IMR-90 (cell line): ENCODE measurements around the gene C14orf180. TPM values are rescaled to one million over a fixed set of nuclear protein-coding genes. Genes with fewer than 3 reads are reported as not detected.

Experiments
- ATAC-seq: fragments of 200-7000 bp; cut with Tn5 transposase; 2 replicates; pipeline ENCODE4 v1.9.1; 2020; ENCODE audit warnings: low read depth, mild to moderate bottlenecking, moderate library complexity
- BruUV-seq: library from RNA; stranded (reverse); fragments of 400-500 nt; replicated peaks from 2 replicates; lab custom pipeline; 2021; lab: Mats Ljungman, UMichigan
- CTCF ChIA-PET: fragments of 300-600 bp; formaldehyde crosslinking; extraction: SDS; loops from one replicate; lab custom pipeline; 2021; ENCODE audit warnings: antibody characterized with exemption; lab: Yijun Ruan, JAX
- POLR2A ChIA-PET: fragments of 300-600 bp; sonication (Branson Sonifier 250); formaldehyde crosslinking; loops from one replicate; lab custom pipeline; 2022; ENCODE audit warnings: antibody characterized with exemption; ENCODE audit not compliant: unreplicated experiment; lab: Charles Lee
- DNase-seq: peaks from one replicate; pipeline ENCODE4 v3.0.0; 2013
- H2AFZ ChIP-seq: replicated peaks from 2 replicates; pipeline ENCODE3; 2013; ENCODE audit warnings: low read length, mild to moderate bottlenecking; ENCODE audit not compliant: poor library complexity
- H2AK5ac ChIP-seq: 2 replicates; pipeline ENCODE4 v1.6.1; 2013; ENCODE audit warnings: low read depth, low read length, inconsistent platforms
- H2AK9ac ChIP-seq: replicated peaks from 2 replicates; pipeline ENCODE3; 2013; ENCODE audit warnings: mild to moderate bottlenecking, low read depth, low read length, moderate library complexity; ENCODE audit not compliant: poor library complexity
- H2BK120ac ChIP-seq: 2 replicates; pipeline ENCODE4 v1.6.1; 2013; ENCODE audit warnings: low read depth, low read length, inconsistent platforms
- H2BK15ac ChIP-seq: 3 replicates; pipeline ENCODE4 v1.6.1; 2013; ENCODE audit warnings: low read depth, low read length, inconsistent platforms
- H2BK20ac ChIP-seq: 2 replicates; pipeline ENCODE4 v1.6.1; 2013; ENCODE audit warnings: low read depth, mild to moderate bottlenecking, inconsistent platforms, low read length, moderate library complexity
- H2BK5ac ChIP-seq: 2 replicates; pipeline ENCODE4 v1.6.1; 2013; ENCODE audit warnings: mild to moderate bottlenecking, low read depth, low read length, inconsistent platforms; ENCODE audit not compliant: poor library complexity, severe bottlenecking
- H3K14ac ChIP-seq: replicated peaks from 2 replicates; pipeline ENCODE4 v1.6.1; 2013; ENCODE audit warnings: low read depth, low read length, inconsistent platforms
- H3K18ac ChIP-seq: 2 replicates; pipeline ENCODE4 v1.6.1; 2013; ENCODE audit warnings: low read depth, low read length, control low read depth
- H3K23ac ChIP-seq: 2 replicates; pipeline ENCODE4 v1.6.1; 2013; ENCODE audit warnings: low read depth, low read length, inconsistent platforms
- H3K27ac ChIP-seq: 2 replicates; pipeline ENCODE4 v1.5.1; 2013; ENCODE audit warnings: mild to moderate bottlenecking, control low read depth, low read length; ENCODE audit not compliant: insufficient read depth
- H3K27me3 ChIP-seq: 2 replicates; pipeline ENCODE4 v1.6.1; 2013; ENCODE audit warnings: low read length; ENCODE audit not compliant: control insufficient read depth, insufficient read depth
- H3K36me3 ChIP-seq: 2 replicates; pipeline ENCODE4 v1.6.1; 2013; ENCODE audit warnings: low read length, mixed read lengths; ENCODE audit not compliant: control insufficient read depth, insufficient read depth
- H3K4ac ChIP-seq: 2 replicates; pipeline ENCODE4 v1.6.1; 2013; ENCODE audit warnings: low read depth, low read length, inconsistent platforms
- H3K4me1 ChIP-seq: 2 replicates; pipeline ENCODE4 v1.6.1; 2013; ENCODE audit warnings: low read length, mixed read lengths; ENCODE audit not compliant: control insufficient read depth, insufficient read depth
- H3K4me2 ChIP-seq: 2 replicates; pipeline ENCODE4 v1.6.1; 2013; ENCODE audit warnings: low read depth, mild to moderate bottlenecking, control low read depth, low read length, moderate library complexity
- H3K4me3 ChIP-seq: 2 replicates; pipeline ENCODE4 v1.5.1; 2013; ENCODE audit warnings: low read depth, mild to moderate bottlenecking, control low read depth, low read length, moderate library complexity; ENCODE audit not compliant: insufficient read depth
- H3K56ac ChIP-seq: 2 replicates; pipeline ENCODE4 v1.6.1; 2013; ENCODE audit warnings: low read length, inconsistent platforms; ENCODE audit not compliant: insufficient read depth; ENCODE audit errors: extremely low read depth
- H3K79me1 ChIP-seq, 2 experiments: 2 replicates each; pipeline ENCODE4 v1.6.1; 2013; ENCODE audit warnings: low read length in 2 of 2, inconsistent platforms in 1 of 2, low read depth in 1 of 2
- H3K9ac ChIP-seq: 2 replicates; pipeline ENCODE4 v1.6.1; 2013; ENCODE audit warnings: low read depth, low read length, control low read depth
- H3K9me1 ChIP-seq: 2 replicates; pipeline ENCODE4 v1.6.1; 2013; ENCODE audit warnings: low read length, inconsistent platforms; ENCODE audit not compliant: insufficient read depth
- H3K9me3 ChIP-seq: 2 replicates; pipeline ENCODE4 v1.6.1; 2013; ENCODE audit warnings: low read length; ENCODE audit not compliant: control insufficient read depth, insufficient read depth
- H4K20me1 ChIP-seq: 2 replicates; pipeline ENCODE4 v1.6.1; 2013; ENCODE audit warnings: low read length, inconsistent platforms; ENCODE audit not compliant: insufficient read depth
- H4K5ac ChIP-seq: 2 replicates; pipeline ENCODE4 v1.6.1; 2013; ENCODE audit warnings: mild to moderate bottlenecking, low read depth, low read length, control low read depth
- H4K8ac ChIP-seq, 2 experiments: 2 replicates each; pipeline ENCODE4 v1.6.1; 2013; ENCODE audit warnings: low read depth in 2 of 2, low read length in 2 of 2, control low read depth in 1 of 2, inconsistent platforms in 1 of 2
- H4K91ac ChIP-seq: 2 replicates; pipeline ENCODE4 v1.6.1; 2013; ENCODE audit warnings: low read depth, low read length, inconsistent platforms; ENCODE audit not compliant: insufficient read depth
- CEBPB ChIP-seq: IDR thresholded peaks from 2 replicates; pipeline ENCODE4 v1.6.1; 2012; ENCODE audit warnings: low read depth, low read length, improper control_type of control experiment
- POLR2A ChIP-seq: IDR thresholded peaks from 2 replicates; pipeline ENCODE4 v1.6.1; 2012; ENCODE audit warnings: mild to moderate bottlenecking, low read depth, low read length
- SMC3 ChIP-seq: fragments of 150-350 bp; IDR thresholded peaks from 2 replicates; pipeline ENCODE4 v1.6.1; 2016; ENCODE audit warnings: low read depth, mild to moderate bottlenecking, antibody characterized with exemption, low read length, moderate library complexity
- WGBS, 2 experiments: methylation state at CpG; one replicate each; pipeline versions ENCODE4 v1.1.5 to v1.1.7; 2013; ENCODE audit warnings: missing lambda C conversion rate in 2 of 2; ENCODE audit not compliant: insufficient read length in 1 of 2; ENCODE audit errors: extremely low coverage in 2 of 2; 5-methylcytosine and 5-hydroxymethylcytosine counted together
- dilution Hi-C: fragments of 300-500 bp; cut with HindIII; formaldehyde crosslinking; loops from one replicate; pipeline ENCODE4 v1.14.3; 2018; ENCODE audit warnings: low sequenced_read_pairs; ENCODE audit not compliant: unreplicated experiment
- in situ Hi-C: fragments of 300-500 bp; cut with MboI; formaldehyde crosslinking; loops from 3 replicates; pipeline ENCODE4 v1.14.3; 2019; ENCODE audit warnings: low sequenced_read_pairs, inconsistent platforms, mixed read lengths
- intact Hi-C: fragments of 100-400 bp; cut with micrococcal nuclease; formaldehyde crosslinking; loops from 2 replicates; pipeline ENCODE4 v1.10.0; 2022
- polyA plus RNA-seq, 3 experiments: library from polyadenylated mRNA; depleted of rRNA; stranded (reverse); fragments of >200 nt; gene quantifications; 2 replicates each; pipeline ENCODE4 v1.2.3, GENCODE V29; 2012; ENCODE audit warnings: low replicate concordance in 1 of 3
- total RNA-seq: library from RNA; depleted of rRNA; stranded (reverse); fragments of >200 nt; gene quantifications from 2 replicates; pipeline ENCODE4 v1.2.3, GENCODE V29; 2012

The C14orf180 gene
- total and polyA plus RNA-seq, 2 of the 4 experiments (the other 2 are of a cell fraction), result not detected

- Histone ChIP-seq H3K14ac (no peak overlapping the region), H3K56ac (no peak overlapping the region), H2AK9ac (no peak overlapping the region), H2AFZ (no peak overlapping the region), H4K20me1 (no peaks in the 10 kb centered on the region), H4K91ac (no peak overlapping the region), H3K4me2 (no peak overlapping the region), H3K27ac (no peak overlapping the region), H3K79me1 (no peaks in the 10 kb centered on the region), H3K36me3 (no peaks in the 10 kb centered on the region), H3K27me3 (peaks cover 19% of the 10 kb centered on the region), H2BK20ac (no peak overlapping the region), H3K4me1 (no peaks in the 10 kb centered on the region), H3K23ac (no peak overlapping the region), H4K8ac (no peak overlapping the region), H2AK5ac (no peak overlapping the region), H2BK120ac (no peak overlapping the region), H3K4ac (no peak overlapping the region), H3K9me3 (no peaks in the 10 kb centered on the region), H4K5ac (no peak overlapping the region), H3K9me1 (no peaks in the 10 kb centered on the region), H3K4me3 (no peak overlapping the region), H2BK15ac (no peak overlapping the region), H2BK5ac (no peak overlapping the region), H3K18ac (no peak overlapping the region), H3K9ac (no peak overlapping the region)
- WGBS, 2 experiments, result 63% methylated on average over 5 of the region's 8 CpGs; no CpG with 5 or more reads in 1 of the 2 experiments
- no peak for DNase-seq
- TF ChIP-seq CEBPB (no peak), SMC3 (no peak), POLR2A (no peak)
- ChIA-PET POLR2A (interaction anchor here (0.7 kb wide), 1 partner anchor 486 kb away, joined by 6 read pairs; no protein-coding TSS in a partner anchor), CTCF (no interaction called here)
- in situ Hi-C loops (no loop called here), intact Hi-C loops (no loop called here), dilution Hi-C loops (no loop called here)
- ATAC-seq, result no peak
- no TSS peak for BruUV-seq
These were observed 21.2 kb downstream of the C14orf180 start for GRCh38 chr14:104600805-104601204.
